HL-60 (cell line): ENCODE results near the gene SEPTIN2.

ENCODE experiments used
- DNase-seq, 2 experiments: peaks; one replicate each; pipeline ENCODE4 v3.0.0-alpha.2; 2010 to 2020; ENCODE audit warnings: low read depth in 1 of 2, low spot score in 1 of 2
- H3K27ac ChIP-seq: fragments of 250-450 bp; sonication (Bioruptor Pico); replicated peaks from 2 replicates; pipeline ENCODE4 v1.5.1; 2020; ENCODE audit warnings: mild to moderate bottlenecking, moderate library complexity
- H3K27me3 ChIP-seq: fragments of 250-450 bp; sonication (Bioruptor Pico); 2 replicates; pipeline ENCODE4 v1.5.1; 2021; ENCODE audit warnings: mild to moderate bottlenecking, moderate library complexity; ENCODE audit not compliant: insufficient read depth, poor library complexity, severe bottlenecking
- H3K4me3 ChIP-seq: replicated peaks from 2 replicates; pipeline ENCODE4 v1.5.1; 2011; ENCODE audit warnings: mild to moderate bottlenecking, control low read depth, low read length; ENCODE audit not compliant: insufficient read depth
- GABPA ChIP-seq: IDR thresholded peaks from 2 replicates; pipeline ENCODE4 v1.6.1; 2012; ENCODE audit warnings: low read depth
- POLR2AphosphoS5 ChIP-seq: IDR thresholded peaks from 2 replicates; pipeline ENCODE4 v1.6.1; 2012; ENCODE audit warnings: low read depth
- SPI1 ChIP-seq: IDR thresholded peaks from 2 replicates; pipeline ENCODE4 v1.6.1; 2012; ENCODE audit warnings: low read depth, mild to moderate bottlenecking, borderline replicate concordance
- TF ChIP-seq, protein P1 (sequence below): IDR thresholded peaks from 2 replicates; pipeline ENCODE4 v1.6.1; 2012; ENCODE audit warnings: low read depth; ENCODE audit not compliant: insufficient replicate concordance
- TF ChIP-seq, protein P2 (sequence below): IDR thresholded peaks from one replicate; pipeline ENCODE4 v1.5.1; 2011; ENCODE audit warnings: low read length, control low read depth, inconsistent platforms; ENCODE audit not compliant: insufficient read depth

The SEPTIN2 gene

DNA sequence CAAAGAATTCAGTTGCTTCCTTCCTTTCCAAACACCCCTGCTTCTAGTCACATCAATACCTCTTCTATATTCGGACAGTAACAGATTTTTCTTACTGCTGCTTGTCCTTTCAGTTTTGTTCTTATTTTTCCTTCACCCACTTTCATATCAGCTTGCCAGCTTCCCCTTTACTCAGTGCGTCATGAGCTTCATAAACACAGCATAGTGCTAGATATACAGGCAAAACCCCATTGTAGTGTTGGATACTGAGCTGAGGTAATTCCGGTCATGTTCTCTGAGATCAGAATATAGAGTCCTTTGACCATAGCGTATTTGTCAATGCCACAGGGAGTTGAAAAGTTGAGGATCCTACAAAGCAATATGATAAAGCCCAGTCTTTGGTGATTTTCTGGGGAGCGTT, 42.7 kb downstream of the SEPTIN2 start:
- Histone ChIP-seq H3K4me3 (no peak overlapping the region), H3K27ac (no peak overlapping the region), H3K27me3 (no peaks in the 10 kb centered on the region)
- TF ChIP-seq POLR2AphosphoS5 (no peak), GABPA (no peak), SPI1 (no peak)
- TF ChIP-seq, protein P1, sequence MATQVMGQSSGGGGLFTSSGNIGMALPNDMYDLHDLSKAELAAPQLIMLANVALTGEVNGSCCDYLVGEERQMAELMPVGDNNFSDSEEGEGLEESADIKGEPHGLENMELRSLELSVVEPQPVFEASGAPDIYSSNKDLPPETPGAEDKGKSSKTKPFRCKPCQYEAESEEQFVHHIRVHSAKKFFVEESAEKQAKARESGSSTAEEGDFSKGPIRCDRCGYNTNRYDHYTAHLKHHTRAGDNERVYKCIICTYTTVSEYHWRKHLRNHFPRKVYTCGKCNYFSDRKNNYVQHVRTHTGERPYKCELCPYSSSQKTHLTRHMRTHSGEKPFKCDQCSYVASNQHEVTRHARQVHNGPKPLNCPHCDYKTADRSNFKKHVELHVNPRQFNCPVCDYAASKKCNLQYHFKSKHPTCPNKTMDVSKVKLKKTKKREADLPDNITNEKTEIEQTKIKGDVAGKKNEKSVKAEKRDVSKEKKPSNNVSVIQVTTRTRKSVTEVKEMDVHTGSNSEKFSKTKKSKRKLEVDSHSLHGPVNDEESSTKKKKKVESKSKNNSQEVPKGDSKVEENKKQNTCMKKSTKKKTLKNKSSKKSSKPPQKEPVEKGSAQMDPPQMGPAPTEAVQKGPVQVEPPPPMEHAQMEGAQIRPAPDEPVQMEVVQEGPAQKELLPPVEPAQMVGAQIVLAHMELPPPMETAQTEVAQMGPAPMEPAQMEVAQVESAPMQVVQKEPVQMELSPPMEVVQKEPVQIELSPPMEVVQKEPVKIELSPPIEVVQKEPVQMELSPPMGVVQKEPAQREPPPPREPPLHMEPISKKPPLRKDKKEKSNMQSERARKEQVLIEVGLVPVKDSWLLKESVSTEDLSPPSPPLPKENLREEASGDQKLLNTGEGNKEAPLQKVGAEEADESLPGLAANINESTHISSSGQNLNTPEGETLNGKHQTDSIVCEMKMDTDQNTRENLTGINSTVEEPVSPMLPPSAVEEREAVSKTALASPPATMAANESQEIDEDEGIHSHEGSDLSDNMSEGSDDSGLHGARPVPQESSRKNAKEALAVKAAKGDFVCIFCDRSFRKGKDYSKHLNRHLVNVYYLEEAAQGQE = no peak
- TF ChIP-seq, protein P2, sequence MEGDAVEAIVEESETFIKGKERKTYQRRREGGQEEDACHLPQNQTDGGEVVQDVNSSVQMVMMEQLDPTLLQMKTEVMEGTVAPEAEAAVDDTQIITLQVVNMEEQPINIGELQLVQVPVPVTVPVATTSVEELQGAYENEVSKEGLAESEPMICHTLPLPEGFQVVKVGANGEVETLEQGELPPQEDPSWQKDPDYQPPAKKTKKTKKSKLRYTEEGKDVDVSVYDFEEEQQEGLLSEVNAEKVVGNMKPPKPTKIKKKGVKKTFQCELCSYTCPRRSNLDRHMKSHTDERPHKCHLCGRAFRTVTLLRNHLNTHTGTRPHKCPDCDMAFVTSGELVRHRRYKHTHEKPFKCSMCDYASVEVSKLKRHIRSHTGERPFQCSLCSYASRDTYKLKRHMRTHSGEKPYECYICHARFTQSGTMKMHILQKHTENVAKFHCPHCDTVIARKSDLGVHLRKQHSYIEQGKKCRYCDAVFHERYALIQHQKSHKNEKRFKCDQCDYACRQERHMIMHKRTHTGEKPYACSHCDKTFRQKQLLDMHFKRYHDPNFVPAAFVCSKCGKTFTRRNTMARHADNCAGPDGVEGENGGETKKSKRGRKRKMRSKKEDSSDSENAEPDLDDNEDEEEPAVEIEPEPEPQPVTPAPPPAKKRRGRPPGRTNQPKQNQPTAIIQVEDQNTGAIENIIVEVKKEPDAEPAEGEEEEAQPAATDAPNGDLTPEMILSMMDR = no peak
- no peak for DNase-seq

DNA sequence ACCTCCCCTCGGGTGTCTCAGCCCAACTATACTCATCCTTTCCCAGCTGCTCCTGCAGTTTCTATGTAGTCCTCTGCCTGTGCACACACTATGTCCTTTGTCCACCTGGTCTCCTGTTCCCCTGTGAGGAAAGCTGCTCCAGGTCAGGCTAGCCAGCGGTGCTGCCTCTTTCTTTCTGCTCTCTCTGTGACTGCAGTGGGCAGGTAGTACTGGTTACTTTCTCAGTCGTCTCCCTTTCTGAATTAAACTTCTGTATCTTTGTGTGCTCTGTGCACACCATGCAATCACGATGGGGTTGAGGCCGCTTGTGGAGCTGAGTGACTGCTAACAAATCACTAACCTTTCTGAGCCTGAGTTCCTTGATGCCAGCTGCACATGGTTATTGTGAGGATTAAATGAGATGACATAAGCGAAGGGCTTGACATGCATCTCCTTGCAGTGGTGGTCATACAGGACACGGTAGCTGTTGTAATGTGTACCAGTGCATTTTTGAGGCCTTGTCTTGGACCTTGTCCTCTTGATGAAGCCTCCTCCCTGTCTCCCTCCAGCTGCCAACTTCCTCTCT, 43.8 kb downstream of the SEPTIN2 start:
- Histone ChIP-seq H3K27ac (no peak overlapping the region), H3K27me3 (no peaks in the 10 kb centered on the region), H3K4me3 (no peak overlapping the region)
- TF ChIP-seq, protein P1 = no peak
- TF ChIP-seq GABPA (no peak), POLR2AphosphoS5 (no peak), SPI1 (no peak)
- TF ChIP-seq, protein P2 = no peak
- no peak for DNase-seq

DNA sequence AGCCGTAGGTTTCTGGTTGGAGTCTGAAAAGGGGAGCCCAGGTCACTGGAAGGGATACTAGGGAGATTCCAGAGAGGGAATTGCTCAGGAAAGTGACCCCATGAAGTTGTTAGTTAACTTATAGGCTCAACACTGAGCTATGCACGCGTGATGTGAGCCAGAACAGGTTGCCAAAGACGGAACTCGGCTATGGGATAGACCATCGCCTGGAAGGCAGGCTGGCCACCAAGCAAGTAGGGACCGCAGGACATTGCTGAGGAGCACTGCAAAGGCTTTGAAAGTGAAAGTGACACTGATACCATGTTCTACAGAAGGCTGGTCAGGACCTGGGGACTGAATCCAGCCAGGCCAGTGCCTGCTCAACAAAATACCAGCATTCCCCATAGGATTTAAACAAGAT, 47.7 kb downstream of the SEPTIN2 start:
- H3K27ac ChIP-seq = no peak overlapping the region
- no peaks in the 10 kb centered on the region for H3K27me3 ChIP-seq
- no peak overlapping the region for H3K4me3 ChIP-seq
- DNase-seq = no peak
- TF ChIP-seq SPI1 = no peak
- no peak for TF ChIP-seq GABPA

- TF ChIP-seq SPI1 (no peak), GABPA (no peak), POLR2AphosphoS5 (no peak)
- TF ChIP-seq, protein P1 = no peak
- TF ChIP-seq, protein P2 = no peak
- Histone ChIP-seq H3K27me3 (no peaks in the 10 kb centered on the region), H3K27ac (no peak overlapping the region), H3K4me3 (no peak overlapping the region)
- no peak for DNase-seq
Measured at GRCh38 chr2:241364781-241365180, 49.1 kb downstream of the SEPTIN2 start.
